ENCODE measurements around the gene CPNE7.
"Not testable (repeated sequence)": the region's sequence is repeated elsewhere in the genome, so short reads cannot be mapped to it uniquely, and the experiment has no call there.

CPNE7 gene

DNA sequence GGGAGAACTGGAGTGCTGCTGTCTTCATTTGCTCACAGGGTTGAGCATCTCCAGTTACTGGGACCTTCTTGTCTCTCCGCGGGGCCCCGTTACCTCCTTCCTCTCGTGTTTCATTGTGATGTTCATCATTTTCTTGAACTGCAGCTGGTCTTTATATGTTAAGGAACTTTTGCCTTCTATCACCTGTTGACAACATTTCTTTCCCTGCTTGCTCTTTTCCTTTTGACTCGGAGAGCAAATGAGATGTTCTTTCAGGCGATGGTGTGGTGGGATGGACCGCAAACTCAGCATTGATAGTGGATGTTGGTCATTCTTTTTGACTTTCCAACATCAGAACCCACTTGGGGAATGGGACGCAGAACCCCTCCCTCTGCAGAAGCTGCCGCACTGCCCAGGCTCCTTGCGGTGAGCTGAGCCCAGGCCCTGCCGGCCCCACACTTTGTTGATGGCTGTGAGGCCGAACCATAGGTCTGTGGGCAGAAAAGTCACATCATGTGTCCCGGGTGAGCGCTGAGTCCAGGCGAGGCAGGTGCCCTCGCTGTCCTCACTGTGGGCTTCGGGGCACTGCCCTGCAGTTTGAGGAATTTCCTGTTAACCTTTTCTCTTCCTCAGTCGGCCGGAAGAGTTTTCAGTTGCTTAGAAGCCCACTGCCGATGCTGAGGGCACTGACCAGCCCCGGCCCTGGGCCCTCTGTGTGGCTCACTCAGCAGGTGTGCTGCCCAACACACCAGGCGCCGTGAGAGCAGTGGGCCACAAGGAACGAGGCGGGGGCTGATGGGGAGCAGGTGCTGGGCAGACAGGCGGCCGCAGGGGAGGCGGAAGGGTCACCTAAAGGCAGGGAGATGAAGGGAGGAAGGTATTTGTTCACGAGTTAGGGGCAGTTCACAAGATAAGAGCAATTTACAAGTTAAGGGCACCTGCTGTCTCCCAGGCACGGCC lies 7.6 kb upstream of the CPNE7 start:
- no peak for DNase-seq (ENCODE audit: low spot score)

DNA sequence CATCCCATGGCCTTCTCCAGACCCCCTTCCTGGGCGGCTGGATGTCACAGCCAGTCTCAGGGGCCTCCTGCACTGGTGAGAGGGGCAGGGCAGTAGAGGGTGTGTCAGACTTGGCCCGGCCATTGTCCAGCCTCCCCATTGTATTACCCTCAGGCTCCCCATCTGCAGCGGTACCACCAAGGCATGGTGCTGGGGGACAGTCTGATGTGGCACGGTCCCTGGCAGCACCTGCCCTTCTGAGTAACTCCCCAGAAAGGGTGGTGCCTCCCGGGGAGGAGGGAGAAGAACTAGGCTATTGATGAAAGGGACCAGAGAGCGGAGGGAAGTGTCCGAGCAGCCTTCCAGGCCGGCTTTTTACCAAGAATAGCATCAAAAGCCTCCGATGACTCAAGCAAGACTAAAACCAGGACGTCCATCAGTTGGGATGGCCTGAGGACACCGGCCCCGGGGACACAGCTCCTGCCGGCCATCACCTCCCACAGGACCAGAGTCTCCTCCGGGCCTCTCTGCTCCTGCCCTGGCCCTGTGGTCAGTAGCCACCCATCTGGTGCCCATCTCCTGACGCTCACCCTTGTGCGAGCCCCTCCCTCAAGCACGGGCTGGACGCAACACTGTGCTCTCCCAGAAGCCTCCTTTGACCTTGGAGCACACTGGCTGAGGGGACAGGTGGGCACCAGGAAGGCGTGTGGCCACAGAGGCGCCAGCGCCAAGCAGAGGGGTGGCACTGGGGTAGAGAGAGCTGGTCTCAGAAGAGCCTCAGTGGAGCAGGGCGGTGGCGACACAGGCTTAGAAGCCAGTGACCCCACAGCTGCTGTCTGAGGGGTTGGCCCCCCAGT lies 5.8 kb upstream of the CPNE7 start:
- no peak for DNase-seq (ENCODE audit: low spot score)

DNA sequence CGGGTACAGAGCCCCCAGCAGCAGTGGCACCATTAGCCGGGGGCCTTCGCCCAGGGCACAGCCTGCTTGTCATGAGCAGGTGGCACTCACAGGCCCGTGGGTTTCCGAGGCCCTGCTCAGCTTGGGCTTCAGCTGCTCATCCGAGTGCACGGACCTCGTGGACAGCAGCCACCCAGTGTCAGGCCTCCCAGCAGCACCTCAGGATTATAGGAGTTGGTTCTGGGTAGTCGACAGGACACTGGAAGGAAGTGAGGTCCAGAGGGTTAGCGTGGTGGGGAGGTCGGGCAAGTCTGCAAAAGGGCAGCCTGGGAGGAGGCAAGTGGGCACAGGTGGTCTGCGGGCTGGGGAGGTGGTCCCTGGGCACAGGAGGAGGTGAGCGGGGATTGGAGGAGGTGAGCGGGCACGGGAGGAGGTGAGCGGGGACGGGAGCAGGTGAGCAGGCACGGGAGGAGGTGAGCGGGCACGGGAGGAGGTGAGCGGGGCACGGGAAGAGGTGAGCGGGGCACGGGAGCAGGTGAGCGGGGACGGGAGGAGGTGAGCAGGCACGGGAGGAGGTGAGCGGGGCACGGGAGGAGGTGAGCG lies 5.1 kb upstream of the CPNE7 start:
- DNase-seq (ENCODE audit: low spot score) = no peak

- DNase-seq (ENCODE audit: low spot score) = not testable (repeated sequence)
Measured at GRCh38 chr16:89570983-89571598, 4.5 kb upstream of the CPNE7 start.

DNA sequence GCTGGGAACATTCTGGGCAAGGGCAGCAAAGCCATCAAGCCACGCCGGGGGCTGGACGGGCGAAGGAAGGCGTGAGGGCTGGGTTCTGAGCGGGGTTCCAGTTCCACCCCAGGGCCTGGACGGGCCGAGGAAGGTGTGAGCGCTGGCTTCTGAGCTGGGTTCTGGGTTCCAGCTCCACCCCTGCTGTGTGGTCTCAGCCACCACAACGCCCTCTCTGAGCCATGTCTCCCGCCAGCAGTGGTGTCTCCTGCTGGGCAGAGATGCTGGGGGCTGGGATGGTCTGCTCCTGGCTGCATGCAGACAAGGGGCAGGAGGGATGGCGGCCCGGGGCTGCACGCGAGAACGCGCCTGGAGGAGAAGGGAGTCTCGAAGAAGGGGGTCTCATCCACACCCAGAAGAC lies 3.9 kb upstream of the CPNE7 start:
- no peak for DNase-seq (ENCODE audit: low spot score)

DNA sequence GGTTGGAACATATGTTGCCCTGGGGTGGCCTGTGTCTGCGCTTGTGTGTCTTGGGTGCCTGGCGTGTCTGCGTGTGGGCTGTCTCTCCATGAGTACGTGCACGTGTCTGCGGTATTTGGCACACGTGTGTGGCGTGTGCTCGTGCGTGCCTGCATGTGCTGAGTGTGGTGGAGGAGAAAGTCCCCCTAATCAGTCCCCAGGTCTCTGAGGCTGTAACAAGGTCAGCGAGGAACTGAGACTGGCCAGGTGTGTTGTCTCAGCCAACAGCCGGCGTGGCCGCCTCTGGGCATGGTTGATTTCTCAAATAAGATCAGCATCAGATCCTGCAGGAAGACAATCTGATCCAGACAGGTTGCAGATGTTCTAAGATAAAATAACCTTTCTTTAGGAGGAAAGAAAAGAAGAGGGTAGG lies 3.5 kb upstream of the CPNE7 start:
- DNase-seq (ENCODE audit: low spot score) = no peak

- DNase-seq (ENCODE audit: low spot score) = no peak
Measured at GRCh38 chr16:89572485-89573205, 2.9 kb upstream of the CPNE7 start.

DNA sequence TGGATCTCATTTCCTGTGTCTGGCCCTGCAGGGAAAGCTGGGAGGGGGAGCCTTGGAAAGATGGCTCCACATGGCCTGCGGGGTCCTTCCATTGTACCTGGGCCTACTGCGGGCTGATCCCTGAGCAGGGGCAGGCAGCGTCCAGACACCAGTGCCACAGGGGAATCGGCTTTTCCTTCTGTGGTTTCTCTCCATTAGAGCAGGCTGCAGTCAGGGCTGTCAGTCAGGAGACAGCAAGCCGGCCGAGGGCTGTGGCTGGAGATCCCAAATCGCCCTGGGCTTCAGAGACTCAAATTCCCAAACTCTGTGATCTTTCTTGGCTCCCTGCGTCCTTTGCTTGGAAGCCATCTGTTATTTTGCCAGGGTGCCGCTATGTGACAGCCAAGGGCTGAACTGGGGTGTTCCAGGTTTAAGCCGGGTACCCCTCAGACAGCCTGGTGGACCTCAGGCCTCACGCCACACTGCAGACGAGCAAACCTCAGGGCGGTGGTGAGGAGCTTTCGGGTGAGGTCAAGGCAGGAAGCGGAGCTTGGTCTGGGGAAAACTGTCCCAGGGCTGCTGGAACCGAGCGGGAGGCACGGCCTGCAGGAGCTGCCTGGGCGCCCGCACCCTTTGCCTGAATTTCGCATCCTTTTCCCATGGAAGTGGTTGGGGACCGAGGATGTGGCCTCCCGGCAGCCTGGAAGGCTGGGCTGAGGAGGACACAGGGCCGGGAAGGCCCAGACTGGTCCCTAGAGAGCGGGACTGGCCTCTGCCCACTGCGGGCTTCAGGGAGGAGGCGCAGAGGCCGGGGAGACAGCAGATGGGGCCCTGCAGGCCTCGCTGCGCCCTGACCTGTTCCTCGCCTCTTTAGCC lies 1.5 kb upstream of the CPNE7 start:
- DNase-seq (ENCODE audit: low spot score) = no peak

GRCh38 chr16:89574681-89575246 lies 794 bp upstream of the CPNE7 start:
- peak; percentile 80 for DNase-seq (ENCODE audit: low spot score)

DNA sequence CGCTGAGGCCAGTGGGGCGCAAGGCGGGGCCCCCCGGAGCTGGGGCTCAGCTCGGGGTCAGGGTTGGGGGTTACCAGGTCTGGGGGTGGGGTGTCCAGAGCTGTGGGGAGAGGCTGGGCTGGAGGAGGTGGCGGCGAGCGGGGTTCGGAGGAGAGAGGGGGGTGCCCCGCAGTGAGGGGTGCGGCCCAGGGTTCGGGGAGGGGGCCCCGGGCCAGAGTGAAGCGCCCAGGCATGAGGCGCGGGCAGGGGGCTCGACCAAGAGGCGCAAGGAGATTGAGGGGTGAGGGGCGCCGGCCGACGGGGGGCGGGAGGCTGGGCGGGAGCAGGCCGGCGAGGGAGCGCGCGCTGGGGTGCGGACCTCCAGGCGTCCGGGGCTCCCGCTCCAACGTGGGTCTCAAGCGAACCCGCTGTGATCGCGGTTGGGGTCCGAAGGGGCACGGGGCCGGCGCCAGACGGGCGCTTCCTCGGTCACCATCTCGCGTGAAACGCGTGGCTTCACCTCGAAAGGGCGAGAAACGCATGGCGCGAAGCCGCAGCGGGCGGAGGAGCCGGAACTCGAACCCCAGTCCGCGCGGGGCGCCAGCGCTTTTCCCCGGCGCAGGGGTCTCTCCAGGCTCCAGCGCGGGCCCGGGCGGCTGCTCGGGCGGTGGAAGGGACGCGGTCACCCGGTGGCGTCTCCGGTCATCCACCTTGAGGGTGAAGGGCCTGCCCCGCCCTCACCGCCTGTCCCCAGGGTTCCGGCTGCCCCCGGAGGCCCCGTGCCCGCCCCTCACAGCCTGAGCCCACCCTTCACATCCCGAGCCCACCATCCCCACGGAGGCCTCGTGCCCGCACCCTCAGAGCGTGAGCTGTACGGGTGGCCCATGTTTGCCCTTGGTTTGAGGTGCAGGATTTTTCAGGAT lies 846 bp downstream of the CPNE7 start:
- no peak for DNase-seq (ENCODE audit: low spot score)

DNA sequence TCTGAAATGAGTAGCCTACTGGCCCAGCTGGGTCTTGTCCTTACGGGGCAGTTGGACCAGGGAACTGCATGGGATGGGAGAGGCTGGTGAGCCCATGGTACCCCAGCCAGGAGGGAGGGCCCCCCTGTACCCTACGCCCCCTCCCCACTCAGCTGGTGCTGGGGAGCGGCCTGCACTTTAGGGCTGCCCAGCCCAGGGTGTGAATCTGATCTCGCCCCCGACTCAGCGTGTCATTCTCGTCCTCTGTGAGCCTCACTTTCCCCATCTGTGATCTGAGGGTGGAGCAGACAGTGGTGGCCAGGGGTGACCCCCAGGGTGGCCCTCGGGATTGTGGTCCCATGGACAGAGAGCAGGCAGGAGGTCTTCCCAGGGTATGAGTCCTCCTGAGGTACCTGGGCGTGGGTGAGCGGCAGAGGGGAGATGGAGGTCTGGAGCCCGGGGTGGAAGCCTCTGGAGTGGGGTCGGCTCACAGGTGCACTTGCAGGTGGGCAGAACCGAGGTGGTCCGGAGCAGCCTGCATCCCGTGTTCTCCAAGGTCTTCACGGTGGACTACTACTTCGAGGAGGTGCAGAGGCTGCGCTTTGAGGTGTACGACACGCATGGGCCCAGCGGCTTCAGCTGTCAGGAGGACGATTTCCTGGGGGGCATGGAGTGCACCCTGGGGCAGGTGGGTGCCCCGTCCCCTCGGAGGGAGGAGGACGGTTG lies 1.6 kb downstream of the CPNE7 start:
- no peak for DNase-seq (ENCODE audit: low spot score)

DNA sequence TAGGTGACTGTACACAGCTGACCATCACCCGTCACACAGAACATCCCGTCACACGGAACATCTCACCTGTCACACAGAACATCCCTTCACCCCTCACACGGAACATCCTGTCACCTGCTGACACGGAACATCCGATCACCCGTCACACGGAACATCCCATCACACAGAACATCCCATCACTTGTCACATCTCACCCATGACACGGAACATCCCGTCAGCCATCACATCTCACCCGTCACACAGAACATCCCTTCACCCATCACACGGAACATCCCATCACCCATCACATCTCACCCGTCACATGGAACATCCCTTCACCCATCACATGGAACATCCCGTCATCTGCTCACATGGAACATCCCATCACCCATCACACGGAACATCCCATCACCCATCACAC lies 3.8 kb downstream of the CPNE7 start:
- no peak for DNase-seq (ENCODE audit: low spot score)

GRCh38 chr16:89581045-89581695 lies 5.6 kb downstream of the CPNE7 start:
- DNase-seq (ENCODE audit: low spot score) = no peak

DNA sequence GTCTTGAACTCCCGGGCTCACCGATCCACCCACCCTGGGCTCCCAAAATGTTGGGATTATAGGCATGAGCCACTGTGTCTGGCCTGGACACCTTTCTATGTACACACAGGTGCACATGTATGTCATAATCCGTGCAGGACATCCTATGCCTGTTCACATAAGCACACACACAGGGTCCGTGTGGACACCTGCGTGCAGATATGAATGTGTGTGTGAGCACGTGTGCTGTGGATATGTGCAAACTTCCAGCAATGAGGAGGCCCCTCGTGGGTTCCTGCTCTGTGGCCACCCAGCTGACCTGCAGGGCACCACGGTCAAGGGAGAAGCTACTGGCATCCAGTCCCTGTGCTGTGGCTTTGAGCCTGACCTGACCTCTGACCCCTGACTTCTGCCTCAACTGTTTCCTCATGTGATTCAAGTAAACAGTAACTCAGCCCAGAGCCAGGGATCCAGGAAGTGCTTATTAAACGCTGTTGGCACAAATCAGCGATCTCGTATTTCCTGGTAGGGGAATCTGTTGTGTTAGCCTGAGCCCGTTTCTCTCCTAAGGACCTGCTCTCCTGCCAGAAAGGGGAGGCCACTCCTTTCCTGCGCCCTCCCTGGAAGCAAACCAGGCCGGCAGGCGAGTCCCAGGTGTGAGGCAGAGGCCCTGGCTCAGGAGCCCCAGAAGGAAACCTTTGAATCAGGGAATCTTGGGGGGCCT lies 6.5 kb downstream of the CPNE7 start:
- no peak for DNase-seq (ENCODE audit: low spot score)

DNA sequence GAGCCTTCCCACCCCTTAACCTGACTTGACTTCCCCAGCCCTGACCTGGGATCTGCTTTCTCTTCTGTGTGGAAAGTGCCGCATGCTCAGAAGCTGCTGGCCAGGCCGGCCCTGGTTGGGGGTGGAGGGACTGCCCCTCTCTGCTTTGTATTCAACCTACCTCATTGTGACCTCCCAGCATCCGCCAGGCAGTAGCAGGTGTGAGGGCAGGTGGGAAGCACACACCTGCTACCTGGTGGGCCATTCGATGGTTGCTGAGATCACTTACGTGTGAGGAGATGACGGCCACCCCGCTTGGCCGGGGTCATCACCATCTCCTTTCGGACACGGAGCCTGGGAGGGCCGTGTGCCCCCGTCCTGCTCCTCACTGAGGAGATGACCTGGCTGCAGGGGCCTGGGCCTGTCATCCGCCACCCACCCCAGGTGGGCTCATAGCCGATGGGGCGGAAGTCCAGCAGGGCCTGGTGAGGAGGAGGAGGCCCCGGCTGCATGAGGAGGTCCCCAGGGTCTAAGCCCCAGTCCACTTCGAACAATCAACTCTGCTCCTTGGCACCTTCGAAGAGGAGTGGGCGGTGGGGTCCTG lies 7.1 kb downstream of the CPNE7 start:
- DNase-seq (ENCODE audit: low spot score) = no peak

- no peak for DNase-seq (ENCODE audit: low spot score)
Measured at GRCh38 chr16:89583197-89583894, 7.8 kb downstream of the CPNE7 start.

Data from germinal center (tissue), 1 donor.